Activated gamma-delta T cell treated with anti-CD3 and anti-CD28 coated beads, Interleukin-2, amount 50 U/mL, for 16 hours (primary cell): Measurements from ENCODE around the gene GOLGA8T.
"Not testable (repeated sequence)": the region's sequence is repeated elsewhere in the genome, so short reads cannot be mapped to it uniquely, and the experiment has no call there.

Experiments
- DNase-seq: peaks from one replicate; pipeline ENCODE4 v3.0.0-alpha.2; 2020; ENCODE audit warnings: low read depth

The GOLGA8T gene, protein sequence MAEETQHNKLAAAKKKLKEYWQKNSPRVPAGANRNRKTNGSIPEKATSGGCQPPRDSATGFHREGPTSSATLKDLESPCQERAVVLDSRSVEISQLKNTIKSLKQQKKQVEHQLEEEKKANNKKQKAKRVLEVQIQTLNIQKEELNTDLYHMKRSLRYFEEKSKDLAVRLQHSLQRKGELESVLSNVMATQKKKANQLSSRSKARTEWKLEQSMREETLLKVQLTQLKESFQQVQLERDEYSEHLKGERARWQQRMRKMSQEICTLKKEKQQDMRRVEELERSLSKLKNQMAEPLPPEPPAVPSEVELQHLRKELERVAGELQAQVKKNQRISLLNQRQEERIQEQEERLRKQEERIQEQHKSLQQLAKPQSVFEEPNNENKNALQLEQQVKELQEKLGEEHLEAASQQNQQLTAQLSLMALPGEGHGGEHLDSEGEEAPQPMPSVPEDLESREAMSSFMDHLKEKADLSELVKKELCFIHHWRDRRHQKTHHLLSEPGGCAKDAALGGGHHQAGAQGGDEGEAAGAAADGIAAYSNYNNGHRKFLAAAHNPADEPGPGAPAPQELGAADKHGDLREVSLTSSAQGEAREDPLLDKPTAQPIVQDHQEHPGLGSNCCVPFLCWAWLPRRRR

GRCh38 chr15:30134751-30135150 is at the start of gene GOLGA8T:
Gene GOLGA8T (plus strand): TSS chr15:30135051. CDS start chr15:30135149, 98 bp downstream.
- DNase-seq = not testable (repeated sequence)

DNA sequence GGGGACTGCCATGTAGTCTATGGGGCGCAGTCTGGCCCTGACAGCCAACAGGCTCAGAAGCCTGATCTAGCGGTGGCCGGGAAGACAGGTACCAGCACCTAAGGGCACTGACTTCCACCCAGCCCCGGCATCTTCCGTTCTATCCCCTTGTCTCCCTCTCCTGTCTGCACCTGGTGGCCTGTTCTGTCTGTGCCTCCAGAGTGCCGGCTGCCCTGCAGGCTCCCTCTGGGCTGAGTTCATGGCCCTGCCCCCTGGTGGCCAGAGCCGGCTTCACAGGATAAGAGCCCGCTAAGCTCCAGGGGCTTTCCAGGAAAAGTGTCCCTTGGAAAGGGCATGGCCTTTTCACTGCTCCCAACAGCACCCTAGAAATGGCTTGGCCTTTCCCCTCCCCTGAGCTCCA is 37.0 kb upstream of the GOLGA8T start:
- DNase-seq = not testable (repeated sequence)

GRCh38 chr15:30102890-30103289 is 32.0 kb upstream of the GOLGA8T start:
- DNase-seq = not testable (repeated sequence)

DNA sequence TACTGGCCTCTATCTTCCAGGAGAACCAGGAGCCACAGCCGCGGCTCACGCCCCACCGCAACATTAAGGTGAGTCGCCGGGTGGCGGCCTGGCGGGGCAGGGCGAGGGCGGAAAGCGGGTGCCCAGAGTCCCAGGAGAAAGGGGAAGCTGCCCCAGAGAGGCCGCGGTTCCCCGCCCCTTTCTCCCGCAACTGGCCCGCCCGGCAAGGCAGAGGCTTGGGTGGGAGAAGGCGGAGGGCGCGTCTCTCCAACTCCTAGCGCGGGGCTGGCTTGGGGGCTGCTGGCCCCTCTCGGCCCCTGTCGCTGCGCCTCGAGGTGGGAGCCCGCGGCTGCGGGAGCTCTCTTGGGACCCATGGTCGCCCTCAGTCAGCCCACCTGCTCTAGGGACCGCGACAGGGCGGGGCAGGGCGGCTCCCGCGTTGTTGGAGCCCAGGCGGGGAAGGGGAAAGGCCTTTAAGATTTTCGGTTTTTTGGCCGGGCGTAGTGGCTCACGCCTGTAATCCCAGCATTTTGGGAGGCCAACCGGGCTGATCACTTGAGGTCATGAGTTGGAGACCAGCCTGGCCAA is 30.8 kb upstream of the GOLGA8T start:
- not testable (repeated sequence) for DNase-seq

DNA sequence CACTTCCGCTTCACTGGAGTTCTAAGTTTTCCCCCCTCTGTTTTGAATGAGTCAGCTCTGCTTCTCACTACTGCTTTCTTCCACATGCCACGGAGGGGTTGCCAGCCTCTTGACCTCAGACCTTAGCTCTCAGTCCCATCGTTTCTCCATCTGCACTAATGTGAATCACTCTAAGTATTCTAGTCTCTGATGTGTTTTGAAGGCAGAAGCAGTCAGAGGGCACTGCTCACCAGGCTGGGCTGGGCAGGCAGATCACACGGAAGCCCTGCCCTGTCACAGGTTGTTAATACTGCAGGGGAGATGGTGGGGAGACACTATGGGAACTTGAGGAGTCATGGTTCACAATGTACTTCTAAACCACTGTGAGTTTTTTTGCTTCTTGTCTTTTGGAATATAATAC is 24.3 kb upstream of the GOLGA8T start:
- not testable (repeated sequence) for DNase-seq

- not testable (repeated sequence) for DNase-seq
These were observed 4.8 kb upstream of the GOLGA8T start for GRCh38 chr15:30130066-30130465.

DNA sequence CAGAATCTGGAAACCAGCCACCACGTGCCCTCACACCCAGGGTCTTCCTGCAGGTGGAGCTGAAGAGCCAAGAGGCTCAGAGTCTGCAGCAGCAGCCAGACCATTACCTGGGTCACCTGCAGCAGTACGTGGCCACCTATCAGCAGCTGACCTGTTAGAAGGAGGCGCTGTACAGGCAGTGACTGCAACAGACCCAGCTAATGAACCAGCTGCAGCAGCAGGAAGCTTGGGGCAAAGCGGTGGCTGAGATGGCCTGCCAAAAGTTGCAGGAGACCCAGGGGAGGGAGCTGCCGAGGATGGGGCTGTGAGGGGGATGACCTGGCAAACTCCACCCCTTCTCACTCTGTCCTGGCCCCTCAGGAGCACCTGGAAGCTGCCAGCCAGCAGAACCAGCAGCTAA is 8.4 kb downstream of the GOLGA8T start:
- not testable (repeated sequence) for DNase-seq

DNA sequence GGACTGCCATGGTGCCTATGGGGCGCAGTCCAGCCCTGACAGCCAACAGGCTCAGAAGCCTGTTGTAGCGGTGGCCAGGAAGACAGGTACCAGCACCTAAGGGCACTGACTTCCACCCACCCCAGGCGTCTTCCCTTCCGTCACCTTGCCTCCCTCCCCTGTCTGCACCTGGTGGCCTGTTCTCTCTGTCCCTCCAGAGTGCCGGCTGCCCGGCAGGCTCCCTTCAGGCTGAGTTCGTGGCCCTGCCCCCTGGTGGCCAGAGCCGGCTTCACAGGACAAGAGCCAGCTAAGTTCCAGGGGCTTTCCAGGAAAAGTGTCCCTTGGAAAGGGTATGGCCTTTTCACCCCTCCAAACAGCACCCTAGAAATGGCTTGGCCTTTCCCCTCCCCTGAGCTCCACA is 15.0 kb downstream of the GOLGA8T start:
- DNase-seq = not testable (repeated sequence)

DNA sequence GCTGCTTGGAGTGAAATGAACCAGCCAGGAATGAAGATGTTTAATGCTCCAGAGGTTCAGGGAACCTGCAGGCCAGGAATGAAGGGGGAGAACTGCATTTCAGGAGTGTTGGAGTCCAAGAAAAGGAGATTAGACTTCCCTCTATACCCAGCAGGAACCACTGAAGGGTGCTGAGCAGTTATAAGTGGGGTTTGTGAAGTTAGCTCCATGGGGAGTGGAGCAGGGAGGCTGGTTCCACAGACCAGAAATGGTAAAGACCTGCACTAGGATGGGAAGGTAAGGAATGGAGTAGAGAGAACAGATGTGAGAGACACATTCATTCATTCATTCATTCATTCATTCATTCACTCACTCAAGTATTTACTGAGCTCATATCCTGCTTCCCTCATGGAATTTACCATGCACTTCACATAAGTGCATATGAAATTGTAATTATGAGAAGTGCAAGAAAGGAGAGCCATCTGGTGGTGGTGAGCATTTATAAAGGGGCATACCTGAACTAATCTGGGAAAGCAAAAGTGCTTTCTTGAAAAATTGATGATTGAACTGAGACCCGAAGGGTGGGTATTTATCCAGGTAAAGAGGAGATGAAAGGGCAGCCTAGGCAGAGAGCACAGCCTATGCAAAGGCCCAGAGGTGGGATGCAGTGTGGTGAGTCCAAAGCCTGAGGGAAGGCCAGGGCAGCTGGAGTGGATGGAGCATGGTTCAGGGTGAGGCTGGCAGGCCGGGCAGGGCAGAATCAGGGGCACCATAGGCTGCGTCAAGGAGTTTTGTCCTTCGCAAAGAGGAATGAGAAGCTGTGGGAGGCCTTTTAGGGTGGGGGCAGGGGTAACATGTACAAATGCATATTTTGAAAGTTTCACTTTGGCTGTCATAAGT is 27.9 kb downstream of the GOLGA8T start:
- not testable (repeated sequence) for DNase-seq

DNA sequence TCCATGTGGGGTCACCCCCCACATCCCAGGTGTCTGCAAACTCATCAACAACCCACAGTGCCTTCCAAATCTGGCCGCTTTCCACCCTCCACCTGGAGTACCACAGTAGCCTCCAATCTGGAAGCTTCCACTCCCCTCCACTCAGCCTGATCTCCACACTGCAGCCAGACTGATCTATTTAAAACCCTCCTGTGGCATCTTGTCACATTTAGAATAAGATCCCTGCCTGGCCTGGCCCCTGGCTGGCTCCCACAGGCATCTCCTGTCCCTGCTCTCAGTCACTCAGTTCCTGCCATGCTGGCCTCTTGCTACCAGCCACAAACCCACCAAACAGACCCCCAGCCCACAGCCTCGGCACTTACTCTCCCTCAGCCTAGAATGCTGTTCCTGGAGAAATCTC is 28.9 kb downstream of the GOLGA8T start:
- not testable (repeated sequence) for DNase-seq

- not testable (repeated sequence) for DNase-seq
These were observed 29.4 kb downstream of the GOLGA8T start for GRCh38 chr15:30164257-30164656.

DNA sequence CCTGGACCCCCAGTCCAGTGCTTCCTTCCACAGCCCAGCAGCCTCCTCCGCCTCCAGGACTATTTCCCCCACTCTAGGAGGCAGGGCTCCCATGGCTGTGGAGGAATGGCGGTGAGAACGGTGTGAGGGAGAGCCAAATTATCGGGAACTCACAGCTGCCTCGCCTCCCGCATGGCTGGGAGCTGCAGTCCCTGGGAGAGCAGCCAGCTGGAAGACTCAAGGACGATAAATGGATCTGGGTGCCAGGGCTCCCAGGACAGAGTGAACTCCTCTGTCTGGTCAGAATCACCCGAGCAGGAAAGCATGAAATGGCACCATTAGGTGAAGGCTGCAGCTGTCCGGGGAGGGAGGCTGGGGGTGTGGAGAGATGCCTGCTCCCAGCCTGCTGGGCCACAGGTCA is 32.6 kb downstream of the GOLGA8T start:
- DNase-seq = not testable (repeated sequence)

GRCh38 chr15:30167886-30168285 is 33.0 kb downstream of the GOLGA8T start:
- not testable (repeated sequence) for DNase-seq

DNA sequence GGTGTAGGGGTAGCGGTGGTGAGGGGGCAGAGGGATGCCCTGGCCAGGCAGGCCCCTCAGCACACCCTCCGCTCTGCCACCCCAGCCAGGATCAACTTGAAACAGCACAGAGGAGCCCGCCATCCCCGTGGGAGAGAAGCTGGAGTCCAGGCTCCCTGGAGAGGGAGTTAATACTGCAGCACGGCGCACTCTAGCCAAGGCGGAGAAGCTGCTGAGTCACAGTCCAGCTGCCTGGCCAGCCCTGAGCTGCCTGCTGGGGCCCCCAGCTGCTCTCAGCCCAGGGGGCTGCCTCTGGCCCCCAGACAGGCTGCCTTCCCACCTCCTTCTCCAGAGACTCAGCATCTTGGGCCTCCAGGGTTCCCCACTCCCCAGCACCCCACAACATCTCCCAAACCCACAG is 36.6 kb downstream of the GOLGA8T start:
- DNase-seq = not testable (repeated sequence)

DNA sequence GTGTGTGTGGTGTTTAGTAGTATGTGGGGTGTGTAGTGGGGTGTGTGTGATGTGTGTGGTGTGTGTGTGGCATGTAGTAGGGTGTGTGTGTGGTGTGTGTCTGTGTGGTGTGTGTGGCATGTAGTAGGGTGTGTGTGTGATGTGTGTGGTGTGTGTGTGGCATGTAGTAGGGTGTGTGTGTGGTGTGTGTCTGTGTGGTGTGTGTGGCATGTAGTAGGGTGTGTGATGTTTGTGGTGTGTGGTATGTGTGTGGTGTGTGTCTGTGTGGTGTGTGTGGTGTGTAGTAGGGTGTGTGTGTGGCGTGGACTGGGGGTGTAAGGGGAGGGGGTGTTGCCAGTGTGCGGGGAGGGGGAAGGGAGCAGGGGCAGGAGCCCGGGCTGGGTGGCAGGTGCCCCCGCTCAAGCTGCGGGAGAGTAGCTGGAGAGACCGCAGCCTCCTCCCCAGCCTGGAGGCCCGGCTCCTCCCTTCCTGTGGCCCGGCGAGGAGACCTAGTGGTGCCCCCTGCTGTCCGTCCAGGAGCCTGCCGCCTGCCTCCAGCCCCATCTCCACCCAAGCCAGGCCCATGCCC is 38.3 kb downstream of the GOLGA8T start:
- peak; percentile 45 for DNase-seq

DNA sequence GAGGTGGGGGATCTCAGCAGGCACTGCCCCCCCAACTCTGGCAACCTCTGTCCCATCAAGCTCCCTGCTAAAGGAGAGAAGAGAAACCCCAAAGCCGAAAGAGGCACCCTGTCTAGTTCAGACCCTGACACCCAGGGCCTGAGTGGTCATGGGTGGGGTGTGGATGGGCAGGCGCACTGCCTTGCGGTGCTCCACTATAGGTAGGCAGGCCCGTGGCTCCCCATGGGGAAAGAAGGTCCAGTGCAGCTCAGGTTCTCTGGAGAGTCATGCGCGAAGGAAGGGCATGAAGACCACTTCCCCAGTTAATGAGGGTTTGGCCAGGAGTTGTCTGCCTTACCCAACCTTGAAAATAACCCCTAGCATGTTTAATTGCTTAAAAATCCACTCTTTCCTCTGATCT is 40.4 kb downstream of the GOLGA8T start:
- DNase-seq = not testable (repeated sequence)

DNA sequence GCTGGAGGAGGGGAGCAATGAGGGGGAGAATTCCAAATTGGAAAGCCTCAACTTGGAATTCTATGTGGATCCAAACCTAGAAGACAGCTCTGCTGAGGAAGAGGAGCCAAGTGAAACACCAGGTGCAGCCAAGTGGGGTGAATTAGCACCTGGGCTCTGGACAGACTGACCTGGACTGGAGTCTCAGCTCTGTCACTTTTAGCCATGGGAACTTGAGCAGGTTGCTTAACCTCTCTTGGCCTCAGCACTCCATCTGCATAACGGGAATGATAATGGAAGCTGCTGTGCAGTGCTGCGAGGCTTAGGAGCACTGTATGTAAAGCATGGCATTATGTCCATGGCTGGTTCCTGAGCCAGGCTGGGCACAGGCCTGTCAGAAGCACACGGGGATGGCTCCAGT is 41.8 kb downstream of the GOLGA8T start:
- not testable (repeated sequence) for DNase-seq

DNA sequence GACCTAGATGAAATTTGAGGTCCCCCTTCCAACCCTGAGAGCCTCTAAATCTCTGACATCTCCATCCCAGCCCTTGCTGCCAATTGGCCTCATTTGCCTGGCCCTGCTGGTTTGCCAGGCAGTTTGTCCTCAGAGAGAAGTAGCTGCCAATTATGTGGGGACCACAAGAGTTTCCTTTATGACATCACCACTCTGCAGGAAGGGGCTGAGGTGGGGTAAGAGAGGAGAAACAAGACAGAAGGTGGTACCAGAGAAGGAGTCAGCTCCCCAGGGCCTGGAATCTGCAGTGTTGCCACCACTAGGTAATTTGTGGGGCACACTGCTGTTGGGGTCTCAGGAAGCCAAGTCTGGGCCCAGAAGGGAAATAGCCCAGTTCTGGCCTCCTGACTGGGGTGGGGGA is 45.0 kb downstream of the GOLGA8T start:
- DNase-seq = not testable (repeated sequence)

DNA sequence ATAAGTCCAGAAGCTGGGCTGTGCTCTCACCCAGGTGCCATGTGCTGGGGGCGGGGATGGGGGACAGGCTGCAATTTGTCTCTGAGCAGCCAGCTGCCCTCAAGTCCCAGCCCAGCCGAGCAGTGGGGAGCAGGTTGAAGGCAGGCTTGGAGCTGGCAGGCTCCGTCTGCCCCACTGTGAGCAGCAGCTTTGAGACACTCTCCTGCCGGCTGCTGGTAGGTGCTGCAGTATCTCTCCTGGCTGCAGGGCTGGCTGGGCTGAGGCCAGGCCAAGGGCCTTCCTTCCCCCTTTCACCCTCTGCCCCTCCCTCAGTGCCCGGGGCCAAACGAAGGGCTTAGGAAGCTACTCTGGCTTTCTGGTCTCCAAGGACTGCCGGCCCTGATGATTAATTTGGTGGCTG is 50.6 kb downstream of the GOLGA8T start:
- DNase-seq = not testable (repeated sequence)

DNA sequence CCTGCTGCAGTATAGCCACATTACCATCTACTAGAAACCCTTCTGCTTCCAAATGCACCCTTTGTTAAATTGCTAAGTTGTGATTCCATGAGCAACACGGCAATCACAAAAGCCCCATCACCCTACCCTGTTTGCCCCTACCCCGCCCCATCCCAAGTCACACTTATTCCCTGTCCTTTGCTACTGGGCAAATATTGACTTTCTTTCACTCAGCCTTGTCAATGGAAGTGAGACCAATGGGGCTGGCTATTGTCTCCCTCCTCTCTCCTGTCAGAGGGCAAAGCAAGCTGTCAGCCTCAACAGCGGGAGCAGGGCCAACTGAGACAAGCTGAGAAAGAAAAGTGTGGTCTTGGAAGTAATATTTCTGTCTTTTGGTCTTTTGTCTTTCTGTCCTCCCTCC is 52.6 kb downstream of the GOLGA8T start:
- DNase-seq = not testable (repeated sequence)

GRCh38 chr15:30189754-30190153 is 54.9 kb downstream of the GOLGA8T start:
- not testable (repeated sequence) for DNase-seq

- DNase-seq = not testable (repeated sequence)
These were observed 56.3 kb downstream of the GOLGA8T start for GRCh38 chr15:30191143-30191542.
